SIG-M5 (cell line): Measurements from ENCODE around the gene GCLM.

Experiments used
- DNase-seq: peaks from one replicate; lab custom pipeline; 2025; lab: John Stamatoyannopoulos, UW

GCLM gene

DNA sequence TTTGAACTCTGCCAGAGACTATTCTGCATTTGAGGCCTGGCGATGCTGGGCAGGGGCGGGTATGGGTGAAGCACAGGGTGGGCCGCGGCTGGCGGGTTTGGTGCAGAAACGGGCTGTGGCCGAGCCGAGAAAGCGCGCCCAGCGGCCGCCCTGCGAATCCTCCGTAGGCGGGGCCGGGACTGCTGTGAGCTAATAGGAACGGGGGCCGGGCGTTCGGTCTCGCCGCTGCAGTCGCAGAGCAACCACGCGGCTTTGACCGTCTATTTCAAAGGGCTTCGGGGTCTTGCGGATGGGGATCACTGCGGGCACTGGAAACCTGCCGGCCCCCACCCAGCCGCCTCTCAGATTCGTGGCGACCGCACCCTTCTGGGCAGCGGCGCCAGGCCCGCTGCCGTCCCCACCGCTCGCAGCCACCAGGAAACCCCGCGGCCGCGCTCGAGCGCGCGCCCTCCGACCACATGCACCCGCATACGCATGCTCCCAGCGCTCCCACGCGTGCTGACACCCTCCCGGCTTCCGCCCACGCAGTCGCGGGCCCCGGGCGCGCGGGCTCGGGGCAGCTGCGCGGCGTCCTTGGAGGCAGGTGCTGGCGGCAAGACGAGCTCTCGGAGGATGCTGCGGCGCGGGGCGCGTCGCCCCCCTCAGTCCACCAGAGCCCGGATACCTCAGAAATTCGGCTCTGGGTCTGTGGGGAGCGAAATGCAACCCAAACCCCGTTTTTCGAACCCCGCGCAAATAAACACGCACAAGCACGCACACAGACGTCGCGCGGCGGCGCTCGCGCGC lies 62.8 kb downstream of the GCLM start:
- DNase-seq: no peak

- DNase-seq: no peak
Measured at GRCh38 chr1:93845538-93846205, 63.6 kb downstream of the GCLM start.

DNA sequence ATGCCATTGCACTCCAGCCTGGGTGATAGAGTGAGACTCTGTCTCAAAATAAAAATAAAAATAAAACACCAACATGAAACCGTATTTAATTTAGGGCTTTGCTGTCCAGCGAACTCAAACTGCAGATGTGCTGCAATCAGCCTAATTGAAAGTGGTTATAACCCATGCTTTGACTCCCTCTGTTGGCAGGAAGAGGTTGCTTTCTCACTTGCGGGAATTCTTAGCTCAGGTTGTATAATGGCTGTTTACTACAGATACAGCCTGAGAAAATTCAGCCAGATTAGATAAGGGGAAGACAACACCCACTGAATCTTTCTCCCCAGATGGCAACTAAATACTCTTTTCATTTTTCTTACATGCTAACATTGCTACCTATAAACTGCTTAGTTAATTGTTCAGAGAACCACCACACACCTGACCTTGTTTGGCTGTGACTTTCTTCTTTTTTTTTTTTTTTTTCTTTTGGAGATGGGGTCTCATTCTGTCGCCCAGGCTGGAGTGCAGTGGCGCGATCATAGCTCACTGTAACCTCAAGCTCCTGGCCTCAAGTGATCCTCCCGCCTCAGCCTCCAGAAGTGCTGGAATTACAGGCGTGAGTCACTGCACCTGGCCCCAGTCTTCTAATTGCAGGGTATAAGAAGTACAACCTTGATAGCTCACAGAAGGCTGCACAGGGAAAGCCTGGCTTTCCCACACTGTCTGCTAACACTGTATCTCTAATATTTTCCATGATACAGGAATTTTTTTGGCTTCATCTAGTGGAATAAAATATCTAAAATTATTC lies 64.8 kb downstream of the GCLM start:
- DNase-seq: no peak

DNA sequence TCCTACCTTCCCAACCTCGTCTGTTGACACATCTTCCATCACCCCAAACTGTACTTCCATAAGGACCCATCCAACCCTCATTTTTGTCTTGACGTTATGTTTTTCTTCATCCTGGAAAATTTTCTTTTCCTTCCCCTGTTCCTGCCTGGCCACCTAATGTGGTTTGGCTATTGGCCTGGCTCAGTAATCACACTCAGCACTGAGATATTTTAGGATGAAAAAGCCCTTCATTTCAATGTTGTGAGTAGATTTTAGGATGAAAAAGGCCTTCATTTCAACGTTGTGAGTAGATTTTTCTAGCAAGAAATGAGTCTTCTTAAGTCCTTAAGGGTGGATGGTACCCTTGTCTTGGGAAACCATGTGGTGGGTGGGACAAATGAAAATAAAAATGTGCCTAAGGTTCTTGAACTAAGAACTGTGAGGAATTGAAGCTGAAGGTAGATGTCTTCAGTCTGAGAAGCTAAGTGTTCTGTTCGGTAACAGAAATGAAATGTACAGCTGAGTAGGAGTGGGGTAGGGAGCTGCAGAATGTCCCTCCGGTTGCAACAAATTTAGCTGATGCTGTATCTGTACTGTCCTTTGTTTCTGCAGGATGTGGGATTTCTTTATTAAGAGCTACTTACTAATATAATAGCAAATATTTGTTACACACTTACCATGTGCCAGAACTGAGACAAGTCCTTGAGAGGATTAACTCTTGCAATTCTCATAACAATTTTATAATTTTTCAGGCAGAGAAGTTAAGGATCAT lies 66.3 kb downstream of the GCLM start:
- no peak for DNase-seq

DNA sequence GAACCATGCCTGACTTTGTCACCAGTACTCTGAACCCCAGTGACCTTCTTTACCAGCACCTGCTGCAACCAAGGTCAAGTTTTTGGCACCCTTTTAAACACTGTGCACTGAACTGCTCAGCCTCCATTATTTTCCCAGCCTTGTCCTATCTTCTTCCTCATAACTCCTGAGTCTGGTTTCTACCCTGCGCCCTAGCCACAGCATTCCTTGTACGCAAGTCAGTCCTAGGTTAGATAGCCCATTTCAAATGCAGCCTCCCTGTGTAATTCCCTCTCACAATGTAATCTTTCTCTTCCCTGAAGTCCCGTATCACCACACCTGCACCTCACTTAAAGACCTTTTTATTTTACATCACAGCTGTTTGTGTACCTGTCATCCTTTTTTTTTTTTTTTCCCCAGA lies 67.5 kb downstream of the GCLM start:
- DNase-seq: no peak

DNA sequence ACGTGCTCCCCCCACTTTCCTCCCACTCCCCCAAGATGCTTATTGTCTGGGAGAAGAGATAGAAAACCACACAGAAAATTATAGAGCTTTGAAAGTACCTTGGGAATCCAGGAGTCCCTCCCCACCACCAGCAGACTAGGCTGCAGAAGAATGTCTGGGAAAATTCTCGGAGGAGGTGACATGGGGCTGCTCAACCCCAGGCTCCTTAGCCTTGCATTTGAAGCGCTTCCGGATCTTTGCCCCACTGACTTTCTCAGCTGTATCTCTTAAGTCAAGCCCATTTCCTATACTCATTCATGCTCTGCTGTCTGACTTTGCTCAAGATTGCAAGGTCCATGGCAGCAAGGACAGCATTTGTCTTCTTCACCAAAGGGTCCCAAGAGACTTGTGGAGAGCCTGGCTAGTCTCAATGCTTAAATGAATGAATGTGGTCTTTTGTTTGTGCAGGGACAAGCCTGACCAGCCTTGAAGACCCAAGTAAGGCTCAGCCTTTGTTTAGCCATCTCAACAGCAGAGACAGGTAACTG lies 68.2 kb downstream of the GCLM start:
- no peak for DNase-seq

DNA sequence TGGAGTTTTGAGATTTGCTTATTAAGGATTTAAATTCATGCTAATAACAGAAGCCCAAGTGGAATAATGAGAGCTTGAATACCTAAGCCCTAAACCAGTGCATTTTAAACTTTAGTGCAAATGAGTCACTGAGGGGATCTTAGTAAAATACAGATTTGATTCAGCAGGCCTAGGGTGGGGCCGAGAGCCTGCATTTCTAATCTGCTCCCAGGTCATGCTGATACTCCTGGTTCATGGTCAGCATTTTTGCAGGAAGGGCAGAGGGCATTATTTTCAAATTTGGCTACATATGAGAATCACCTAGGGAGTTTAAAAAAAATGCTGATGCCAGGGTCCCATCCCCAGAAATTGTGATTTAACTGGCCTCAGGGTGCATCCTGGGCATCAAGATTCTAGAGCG lies 69.5 kb downstream of the GCLM start:
- no peak for DNase-seq

- no peak for DNase-seq
Measured at GRCh38 chr1:93839307-93839706, 69.9 kb downstream of the GCLM start.

- no peak for DNase-seq
Measured at GRCh38 chr1:93837961-93838360, 71.3 kb downstream of the GCLM start.
